HUDEP-2 (cell line): ENCODE results near the gene BAAT.

Source experiments
- DNase-seq, 76 experiments: peaks; one replicate each; lab custom pipeline; 2025; ENCODE audit not compliant: unreplicated experiment in 76 of 76; lab: John Stamatoyannopoulos, UW

BAAT gene

GRCh38 chr9:101326035-101326434 lies 58.8 kb downstream of the BAAT start:
- DNase-seq: no peak

- DNase-seq: no peak
Observed at GRCh38 chr9:101325053-101325452, 59.8 kb downstream of the BAAT start.

- no peak for DNase-seq
Observed at GRCh38 chr9:101324245-101324804, 60.5 kb downstream of the BAAT start.

GRCh38 chr9:101323129-101323528 lies 61.7 kb downstream of the BAAT start:
- no peak for DNase-seq

- no peak for DNase-seq
Observed at GRCh38 chr9:101317735-101318134, 67.1 kb downstream of the BAAT start.

- DNase-seq: no peak
Observed at GRCh38 chr9:101315112-101315450, 69.7 kb downstream of the BAAT start.

GRCh38 chr9:101312661-101313060 lies 72.1 kb downstream of the BAAT start:
- DNase-seq: no peak

GRCh38 chr9:101311758-101312420 lies 72.9 kb downstream of the BAAT start:
- peak in 37 of 76 experiments; percentile 2 to 82 (median 66) for DNase-seq

GRCh38 chr9:101311191-101311590 lies 73.6 kb downstream of the BAAT start:
- DNase-seq: no peak
